Progenitor cell of endocrine pancreas (in vitro differentiated cells): ENCODE data around the gene ACACB. TPM values are rescaled to one million over a fixed set of nuclear protein-coding genes. Genes with fewer than 3 reads are reported as not detected.
"Not testable (repeated sequence)": the region's sequence is repeated elsewhere in the genome, so short reads cannot be mapped to it uniquely, and the experiment has no call there.

ENCODE experiments used
- DNase-seq: peaks from one replicate; pipeline ENCODE4 v3.0.0; 2021; ENCODE audit warnings: low spot score; ENCODE audit not compliant: unreplicated experiment
- H3K27ac Mint-ChIP-seq: 2 replicates; pipeline ENCODE4 v1.8.0; 2021; ENCODE audit warnings: mild to moderate bottlenecking, moderate library complexity, mixed read lengths
- H3K27me3 Mint-ChIP-seq: 2 replicates; pipeline ENCODE4 v1.8.0; 2021; ENCODE audit warnings: mixed read lengths
- H3K36me3 Mint-ChIP-seq: 2 replicates; pipeline ENCODE4 v1.8.0; 2022; ENCODE audit warnings: mixed read lengths; ENCODE audit not compliant: insufficient read depth
- H3K4me1 Mint-ChIP-seq: 2 replicates; pipeline ENCODE4 v1.8.0; 2021; ENCODE audit warnings: low read depth, mixed read lengths
- H3K4me3 Mint-ChIP-seq: 2 replicates; pipeline ENCODE4 v1.8.0; 2021; ENCODE audit warnings: low read depth, mild to moderate bottlenecking, moderate library complexity, mixed read lengths
- H3K9me3 Mint-ChIP-seq: 2 replicates; pipeline ENCODE4 v1.8.0; 2021; ENCODE audit warnings: low read depth, mixed read lengths
- CTCF ChIP-seq: fragments of 200-600 bp; sonication (generic); IDR thresholded peaks from one replicate; pipeline ENCODE4 v1.5.0; 2021; ENCODE audit warnings: antibody characterized with exemption, mild to moderate bottlenecking; ENCODE audit not compliant: unreplicated experiment
- total RNA-seq: library from RNA; stranded (reverse); gene quantifications from 2 replicates; pipeline ENCODE4 v1.2.1, GENCODE V29; 2021

The ACACB gene
- total RNA-seq, 1 donor from 2014 or later = 47.3 TPM

GRCh38 chr12:109167781-109168180, 51.4 kb downstream of the ACACB start:
- H3K4me3 Mint-ChIP-seq = no peak overlapping the region
- TF ChIP-seq CTCF = no peak
- DNase-seq = no peak
- H3K9me3 Mint-ChIP-seq = peaks cover under 1% of the 10 kb centered on the region
- H3K27me3 Mint-ChIP-seq = no peaks in the 10 kb centered on the region
- H3K4me1 Mint-ChIP-seq = no peaks in the 10 kb centered on the region
- no peak overlapping the region for H3K27ac Mint-ChIP-seq
- H3K36me3 Mint-ChIP-seq = peaks cover 24% of the 10 kb centered on the region

GRCh38 chr12:109169262-109169661, 52.9 kb downstream of the ACACB start:
- Mint-ChIP-seq H3K4me3 (no peak overlapping the region), H3K36me3 (peaks cover 30% of the 10 kb centered on the region), H3K9me3 (peaks cover 3% of the 10 kb centered on the region), H3K27ac (no peak overlapping the region), H3K27me3 (no peaks in the 10 kb centered on the region), H3K4me1 (no peaks in the 10 kb centered on the region)
- TF ChIP-seq CTCF = no peak
- DNase-seq = no peak

GRCh38 chr12:109169686-109170085, 53.3 kb downstream of the ACACB start:
- DNase-seq = no peak
- peaks cover 3% of the 10 kb centered on the region for H3K9me3 Mint-ChIP-seq

GRCh38 chr12:109170324-109170723, 53.9 kb downstream of the ACACB start:
- no peak for DNase-seq
- Mint-ChIP-seq H3K27me3 (no peaks in the 10 kb centered on the region), H3K4me3 (no peak overlapping the region), H3K27ac (no peak overlapping the region), H3K36me3 (peaks cover 32% of the 10 kb centered on the region), H3K9me3 (peaks cover 3% of the 10 kb centered on the region), H3K4me1 (no peaks in the 10 kb centered on the region)
- no peak for TF ChIP-seq CTCF

More at GRCh38 chr12:109169686-109170085, 53.3 kb downstream of the ACACB start:
- Mint-ChIP-seq H3K4me3 (no peak overlapping the region), H3K36me3 (peaks cover 31% of the 10 kb centered on the region), H3K27me3 (no peaks in the 10 kb centered on the region), H3K27ac (no peak overlapping the region), H3K4me1 (no peaks in the 10 kb centered on the region)
- no peak for TF ChIP-seq CTCF

- H3K4me3 Mint-ChIP-seq, H3K4me1 Mint-ChIP-seq, DNase-seq, H3K27ac Mint-ChIP-seq, H3K27me3 Mint-ChIP-seq, H3K9me3 Mint-ChIP-seq: not testable (repeated sequence)
- peaks cover 38% of the 10 kb centered on the region for H3K36me3 Mint-ChIP-seq
These were observed 56.4 kb downstream of the ACACB start for GRCh38 chr12:109172787-109173186.

GRCh38 chr12:109173443-109174240, 57.3 kb downstream of the ACACB start:
- H3K36me3 Mint-ChIP-seq = peaks cover 39% of the 10 kb centered on the region
- no peaks in the 10 kb centered on the region for H3K4me1 Mint-ChIP-seq
- no peak for TF ChIP-seq CTCF
- no peaks in the 10 kb centered on the region for H3K27me3 Mint-ChIP-seq
- DNase-seq = no peak
- H3K27ac Mint-ChIP-seq = no peak overlapping the region
- peaks cover 3% of the 10 kb centered on the region for H3K9me3 Mint-ChIP-seq
- H3K4me3 Mint-ChIP-seq = no peak overlapping the region
